Measurements from ENCODE around the gene MFNG. TPM values are rescaled to one million over a fixed set of nuclear protein-coding genes. Genes with fewer than 3 reads are reported as not detected.
A peak's percentile ranks its signal among the peaks of the same experiment; 100 is the strongest.
"Not testable (repeated sequence)": the region's sequence is repeated elsewhere in the genome, so short reads cannot be mapped to it uniquely, and the experiment has no call there.

MFNG gene
- total and polyA plus RNA-seq, 2 donors (not counting 1 experiment from before 2014, with no cell fraction given) = 0.15 TPM; not detected in 1

DNA sequence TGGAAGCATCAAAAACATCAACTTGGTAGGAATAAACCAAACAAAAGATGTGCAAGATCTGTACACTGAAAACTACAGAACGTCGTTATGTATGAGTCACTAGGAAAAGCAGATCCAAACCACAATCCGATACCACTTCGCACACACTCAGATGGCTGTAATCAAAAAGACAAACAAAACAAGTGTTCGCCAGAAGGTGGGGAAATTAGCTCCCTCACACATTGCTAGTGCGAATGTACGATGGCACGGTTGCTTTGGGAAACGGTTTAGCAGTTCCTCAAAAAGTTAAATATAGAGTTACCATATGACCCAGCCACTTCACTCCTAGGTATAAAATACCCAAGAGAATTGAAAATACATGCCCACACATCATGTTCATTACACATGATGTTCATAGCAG is 47.8 kb upstream of the MFNG start:
- Histone ChIP-seq H3K4me1 (ENCODE audit: control insufficient read depth, extremely low read depth, insufficient read depth, low read length) (peaks cover 2% of the 10 kb centered on the region), H4K20me1 (ENCODE audit: control insufficient read depth, extremely low read depth, insufficient read depth, low read length) (no peaks in the 10 kb centered on the region), H2AFZ (ENCODE audit: low read length) (no peak overlapping the region), H3K27me3 (ENCODE audit: control insufficient read depth, insufficient read depth, low read length) (no peaks in the 10 kb centered on the region), H3K9ac (ENCODE audit: insufficient read depth, low read length) (no peak overlapping the region), H3K27ac (ENCODE audit: insufficient read depth, low read length) (no peak overlapping the region), H3K36me3 (ENCODE audit: control insufficient read depth, insufficient read depth, low read length) (no peaks in the 10 kb centered on the region), H3K79me2 (ENCODE audit: control insufficient read depth, insufficient read depth, low read length) (no peaks in the 10 kb centered on the region), H3K4me3 (replicated peaks in 1 of 4; ENCODE audit: control extremely low read depth in 1 of 4, insufficient read depth in 1 of 4, low read depth in 3 of 4, low read length in 4 of 4) (no peak overlapping the region), H3K9me3 (ENCODE audit: control insufficient read depth, insufficient read depth, low read depth, low read length) (no peaks in the 10 kb centered on the region), H3K4me2 (ENCODE audit: extremely low read depth, insufficient read depth, low read length) (no peak overlapping the region)
- DNase-seq (ENCODE audit: low read depth in 2 of 2) = peak; percentile 84 to 88
- TF ChIP-seq, protein P1, sequence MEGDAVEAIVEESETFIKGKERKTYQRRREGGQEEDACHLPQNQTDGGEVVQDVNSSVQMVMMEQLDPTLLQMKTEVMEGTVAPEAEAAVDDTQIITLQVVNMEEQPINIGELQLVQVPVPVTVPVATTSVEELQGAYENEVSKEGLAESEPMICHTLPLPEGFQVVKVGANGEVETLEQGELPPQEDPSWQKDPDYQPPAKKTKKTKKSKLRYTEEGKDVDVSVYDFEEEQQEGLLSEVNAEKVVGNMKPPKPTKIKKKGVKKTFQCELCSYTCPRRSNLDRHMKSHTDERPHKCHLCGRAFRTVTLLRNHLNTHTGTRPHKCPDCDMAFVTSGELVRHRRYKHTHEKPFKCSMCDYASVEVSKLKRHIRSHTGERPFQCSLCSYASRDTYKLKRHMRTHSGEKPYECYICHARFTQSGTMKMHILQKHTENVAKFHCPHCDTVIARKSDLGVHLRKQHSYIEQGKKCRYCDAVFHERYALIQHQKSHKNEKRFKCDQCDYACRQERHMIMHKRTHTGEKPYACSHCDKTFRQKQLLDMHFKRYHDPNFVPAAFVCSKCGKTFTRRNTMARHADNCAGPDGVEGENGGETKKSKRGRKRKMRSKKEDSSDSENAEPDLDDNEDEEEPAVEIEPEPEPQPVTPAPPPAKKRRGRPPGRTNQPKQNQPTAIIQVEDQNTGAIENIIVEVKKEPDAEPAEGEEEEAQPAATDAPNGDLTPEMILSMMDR (conservative IDR thresholded peaks at IDR 0.05 in 1 of 2, IDR thresholded peaks at IDR 0.05 in 1 of 2; ENCODE audit: low read depth in 1 of 2, low read length in 2 of 2) = no peak
- no peak for TF ChIP-seq EZH2 (IDR thresholded peaks at IDR 0.05; ENCODE audit: low read length, missing control alignments)

DNA sequence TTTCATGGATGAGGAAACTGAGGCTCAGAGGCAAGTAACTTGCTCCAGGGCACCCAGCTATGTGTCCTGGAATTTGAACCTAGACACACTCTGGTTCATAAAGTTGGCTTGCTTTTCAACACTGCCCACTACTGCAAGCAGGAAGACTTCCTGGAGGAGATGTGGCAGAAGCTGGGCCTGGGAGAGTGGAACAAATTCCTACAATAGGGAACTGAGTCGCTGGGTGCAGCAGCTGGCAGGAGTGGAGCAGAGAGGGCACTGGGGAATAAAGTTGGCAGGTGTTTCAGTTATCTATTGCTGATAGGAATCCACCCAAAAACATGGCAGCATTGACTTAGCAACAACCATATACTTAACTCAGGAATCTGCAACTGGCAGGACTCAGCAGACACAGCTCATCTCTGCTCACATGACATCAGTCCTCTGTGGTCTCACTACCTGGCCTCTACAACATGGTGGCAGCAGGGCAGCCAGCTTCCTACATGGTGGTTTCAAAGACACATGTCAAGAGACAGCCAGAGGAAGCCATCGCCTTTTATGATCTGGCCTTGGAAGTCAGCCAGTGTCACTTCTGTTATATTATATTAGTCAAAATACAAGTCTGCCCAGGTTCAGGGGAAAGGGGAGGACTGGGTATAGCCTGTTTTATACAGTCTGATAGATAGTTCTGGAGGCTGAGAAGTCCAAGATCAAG is 43.6 kb upstream of the MFNG start:
- no peak overlapping the region for H3K27ac ChIP-seq (ENCODE audit: insufficient read depth, low read length)
- no peaks in the 10 kb centered on the region for H3K36me3 ChIP-seq (ENCODE audit: control insufficient read depth, insufficient read depth, low read length)
- DNase-seq (ENCODE audit: low read depth in 2 of 2) = no peak
- H4K20me1 ChIP-seq (ENCODE audit: control insufficient read depth, extremely low read depth, insufficient read depth, low read length) = no peaks in the 10 kb centered on the region
- H3K9me3 ChIP-seq (ENCODE audit: control insufficient read depth, insufficient read depth, low read depth, low read length) = no peaks in the 10 kb centered on the region
- peaks cover 17% of the 10 kb centered on the region for H3K4me1 ChIP-seq (ENCODE audit: control insufficient read depth, extremely low read depth, insufficient read depth, low read length)
- no peak overlapping the region for H3K4me3 ChIP-seq (replicated peaks in 1 of 4; ENCODE audit: control extremely low read depth in 1 of 4, insufficient read depth in 1 of 4, low read depth in 3 of 4, low read length in 4 of 4)
- H2AFZ ChIP-seq (ENCODE audit: low read length) = no peak overlapping the region
- H3K9ac ChIP-seq (ENCODE audit: insufficient read depth, low read length) = no peak overlapping the region
- no peak overlapping the region for H3K4me2 ChIP-seq (ENCODE audit: extremely low read depth, insufficient read depth, low read length)
- no peak for TF ChIP-seq EZH2 (IDR thresholded peaks at IDR 0.05; ENCODE audit: low read length, missing control alignments)
- TF ChIP-seq, protein P1 (conservative IDR thresholded peaks at IDR 0.05 in 1 of 2, IDR thresholded peaks at IDR 0.05 in 1 of 2; ENCODE audit: low read depth in 1 of 2, low read length in 2 of 2) = no peak
- no peaks in the 10 kb centered on the region for H3K27me3 ChIP-seq (ENCODE audit: control insufficient read depth, insufficient read depth, low read length)
- H3K79me2 ChIP-seq (ENCODE audit: control insufficient read depth, insufficient read depth, low read length) = no peaks in the 10 kb centered on the region

DNA sequence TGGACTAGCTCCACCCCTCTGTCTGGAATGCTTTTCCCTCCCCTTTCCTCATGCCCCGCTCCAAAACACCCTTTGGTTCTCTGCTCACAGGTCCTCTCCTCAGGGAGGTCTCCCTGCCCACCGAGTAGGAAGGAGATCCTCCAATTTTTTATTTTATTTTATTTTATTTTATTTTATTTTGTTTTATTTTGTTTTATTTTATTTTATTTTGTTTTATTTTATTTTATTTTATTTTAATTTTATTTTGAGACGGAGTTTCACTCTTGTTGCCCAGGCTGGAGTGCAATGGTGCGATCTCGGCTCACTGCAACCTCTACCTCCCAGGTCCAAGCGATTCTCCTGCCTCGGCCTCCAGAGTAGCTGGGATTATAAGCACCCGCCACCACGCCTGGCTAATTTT is 41.8 kb upstream of the MFNG start:
- H3K9me3 ChIP-seq (ENCODE audit: control insufficient read depth, insufficient read depth, low read depth, low read length); H3K27ac ChIP-seq (ENCODE audit: insufficient read depth, low read length); H3K4me2 ChIP-seq (ENCODE audit: extremely low read depth, insufficient read depth, low read length); H3K36me3 ChIP-seq (ENCODE audit: control insufficient read depth, insufficient read depth, low read length); H2AFZ ChIP-seq (ENCODE audit: low read length); H3K9ac ChIP-seq (ENCODE audit: insufficient read depth, low read length); H3K79me2 ChIP-seq (ENCODE audit: control insufficient read depth, insufficient read depth, low read length); H3K4me3 ChIP-seq (replicated peaks in 1 of 4; ENCODE audit: control extremely low read depth in 1 of 4, insufficient read depth in 1 of 4, low read depth in 3 of 4, low read length in 4 of 4); H4K20me1 ChIP-seq (ENCODE audit: control insufficient read depth, extremely low read depth, insufficient read depth, low read length); DNase-seq (ENCODE audit: low read depth in 2 of 2); H3K27me3 ChIP-seq (ENCODE audit: control insufficient read depth, insufficient read depth, low read length): not testable (repeated sequence)
- H3K4me1 ChIP-seq (ENCODE audit: control insufficient read depth, extremely low read depth, insufficient read depth, low read length) = peaks cover 15% of the 10 kb centered on the region

DNA sequence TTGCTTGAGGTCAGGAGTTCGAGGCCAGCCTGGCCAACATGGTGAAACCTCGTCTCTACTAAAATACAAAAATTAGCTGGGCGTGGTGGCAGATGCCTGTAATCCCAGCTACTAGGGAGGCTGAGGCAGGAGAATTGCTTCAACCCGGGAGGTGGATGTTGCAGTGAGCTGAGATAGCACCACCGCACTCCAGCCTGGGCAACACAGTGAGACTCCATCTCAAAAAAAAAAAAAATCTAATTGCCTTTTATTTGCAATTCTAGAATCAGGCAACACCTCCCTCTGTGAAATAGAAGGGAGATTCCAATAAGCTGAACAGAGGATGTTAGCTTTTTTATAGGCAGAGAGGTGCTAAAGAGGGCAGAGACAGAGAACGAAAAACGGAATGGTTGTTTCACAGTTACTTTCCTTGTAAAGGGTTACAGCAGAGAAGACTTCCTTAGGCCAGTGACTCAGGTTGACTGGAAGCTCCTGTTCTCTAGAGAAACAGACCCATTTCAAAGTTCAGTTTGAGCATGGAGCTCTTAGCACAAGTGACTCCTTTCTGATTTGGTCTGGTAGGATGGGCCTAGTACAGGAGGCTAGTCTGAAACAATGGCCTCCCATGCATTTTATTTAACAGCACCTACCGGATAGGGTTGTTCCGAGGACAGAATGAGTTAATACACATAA is 41.0 kb upstream of the MFNG start:
- H3K27me3 ChIP-seq (ENCODE audit: control insufficient read depth, insufficient read depth, low read length); H3K36me3 ChIP-seq (ENCODE audit: control insufficient read depth, insufficient read depth, low read length); H2AFZ ChIP-seq (ENCODE audit: low read length); H3K27ac ChIP-seq (ENCODE audit: insufficient read depth, low read length); H3K4me3 ChIP-seq (replicated peaks in 1 of 4; ENCODE audit: control extremely low read depth in 1 of 4, insufficient read depth in 1 of 4, low read depth in 3 of 4, low read length in 4 of 4); H3K79me2 ChIP-seq (ENCODE audit: control insufficient read depth, insufficient read depth, low read length); H4K20me1 ChIP-seq (ENCODE audit: control insufficient read depth, extremely low read depth, insufficient read depth, low read length); H3K9me3 ChIP-seq (ENCODE audit: control insufficient read depth, insufficient read depth, low read depth, low read length); H3K9ac ChIP-seq (ENCODE audit: insufficient read depth, low read length); H3K4me2 ChIP-seq (ENCODE audit: extremely low read depth, insufficient read depth, low read length): not testable (repeated sequence)
- DNase-seq (ENCODE audit: low read depth in 2 of 2) = peak in 1 of 2 donors; percentile 25
- H3K4me1 ChIP-seq (ENCODE audit: control insufficient read depth, extremely low read depth, insufficient read depth, low read length) = peaks cover 15% of the 10 kb centered on the region
